Right lobe of liver (tissue), 6 donors: ENCODE data around the gene DHRS13. TPM values are rescaled to one million over a fixed set of nuclear protein-coding genes. Genes with fewer than 3 reads are reported as not detected.

Experiments
- ATAC-seq, 4 donors: fragments of 200-7000 bp; cut with Tn5 transposase; one replicate each; pipeline ENCODE4 v1.9.1; 2020; ENCODE audit warnings: mild to moderate bottlenecking in 4 of 4, moderate library complexity in 4 of 4
- DNase-seq, 3 donors: peaks; one replicate each; pipeline ENCODE4 v3.0.0-alpha.2; 2020
- H3K27ac ChIP-seq, 3 donors: fragments of 200-600 bp; one replicate each; pipeline ENCODE4 v1.8.0; 2022
- H3K27me3 ChIP-seq, 2 donors: fragments of 200-600 bp; one replicate each; pipeline ENCODE4 v1.8.0; 2022
- H3K36me3 ChIP-seq, 4 donors: fragments of 200-600 bp; sonication (generic) in 1 of 4; one replicate each; pipeline versions ENCODE4 v1.5.1 to v1.8.0; 2017 to 2022; ENCODE audit warnings: control low read depth in 1 of 4
- H3K4me1 ChIP-seq, 4 donors: fragments of 200-600 bp; sonication (generic) in 1 of 4; one replicate each; pipeline versions ENCODE4 v1.5.1 to v1.8.0; 2017 to 2022; ENCODE audit warnings: control low read depth in 1 of 4
- H3K4me3 ChIP-seq, 3 donors: fragments of 200-600 bp; one replicate each; pipeline ENCODE4 v1.8.0; 2022
- H3K9me3 ChIP-seq, 4 donors: fragments of 200-600 bp; sonication (generic) in 1 of 4; one replicate each; pipeline versions ENCODE4 v1.5.1 to v1.8.0; 2017 to 2022; ENCODE audit warnings: control low read depth in 1 of 4
- CTCF ChIP-seq, 4 donors: fragments of 200-600 bp in 3 of 4; fragments of 450-650 bp in 1 of 4; IDR thresholded peaks; one replicate each; pipeline versions ENCODE4 v1.5.1 to v1.8.0; 2016 to 2022; ENCODE audit warnings: antibody characterized with exemption in 4 of 4, mild to moderate bottlenecking in 2 of 4
- POLR2A ChIP-seq: fragments of 450-650 bp; IDR thresholded peaks from one replicate; pipeline ENCODE4 v1.6.1; 2017; ENCODE audit warnings: antibody characterized with exemption, mild to moderate bottlenecking
- WGBS: methylation state at CpG from one replicate; pipeline ENCODE4 v1.1.6; 2018; ENCODE audit warnings: low coverage, low lambda C conversion rate; ENCODE audit not compliant: insufficient coverage; ENCODE audit errors: missing lambda C conversion rate; 5-methylcytosine and 5-hydroxymethylcytosine counted together
- intact Hi-C, 2 donors: fragments of 100-400 bp; cut with DNase I; formaldehyde crosslinking; loops; one replicate each; pipeline versions ENCODE4 v1.11.2 to v1.14.1; 2022
- total RNA-seq, 6 experiments: library from RNA; depleted of rRNA in 2 of 6; stranded (reverse); fragments of >200 nt in 2 of 6; fragmentation: NEBNext Ultra II Directional in 3 of 6; extraction: Animal tissue kit (Norgen Biotek cat#: 25700) in 3 of 6; gene quantifications; one replicate each; pipeline versions ENCODE4 v1.1.0 to v1.2.4, GENCODE V29; 2016 to 2023
- donor health status: DM: no; HTN: yes; CAD: no.
- donor health status: DM: no; HTN: no; CAD: no.
- donor health status: DM: no; HTN: no; CAD: no.
- donor health status: DM: no; HTN: yes; CAD: no.
- donor health status: DM: no; HTN: yes; CAD: no.

Gene DHRS13
- total RNA-seq, 6 experiments from 2014 or later: 3.4 to 27.4 (median 8.8) TPM

- no peak overlapping the region for H3K27ac ChIP-seq
- H3K9me3 ChIP-seq: no peaks in the 10 kb centered on the region
- H3K36me3 ChIP-seq: peaks cover 4 to 94% (median 45%) of the 10 kb centered on the region in 4 donors
- 18% methylated on average over 2 of the region's 2 CpGs for WGBS
- no peaks in the 10 kb centered on the region for H3K27me3 ChIP-seq
- intact Hi-C loops: loop anchor here (10.0 kb wide), 2 partner anchors 63 to 163 kb away; partner anchors contain the start of gene ERAL1 (in 1 of the 2)
- no peak overlapping the region for H3K4me3 ChIP-seq
- DNase-seq (no peak), ATAC-seq (peak in 1 of 4 donors; percentile 19)
- TF ChIP-seq POLR2A (no peak), CTCF (IDR thresholded peaks at IDR 0.05) (no peak)
- H3K4me1 ChIP-seq: peaks cover 0 to under 1% (median 0%) of the 10 kb centered on the region in 4 donors
Observed at GRCh38 chr17:28918295-28918694, 15.4 kb upstream of the DHRS13 start.

GRCh38 chr17:28917465-28917864 lies 14.6 kb upstream of the DHRS13 start:
- TF ChIP-seq POLR2A (no peak), CTCF (IDR thresholded peaks at IDR 0.05) (no peak)
- Histone ChIP-seq H3K4me1 (peaks cover 0 to 9% (median 4%) of the 10 kb centered on the region in 4 donors), H3K4me3 (no peak overlapping the region), H3K36me3 (peaks cover 4 to 93% (median 42%) of the 10 kb centered on the region in 4 donors), H3K27ac (no peak overlapping the region), H3K9me3 (no peaks in the 10 kb centered on the region), H3K27me3 (no peaks in the 10 kb centered on the region)
- intact Hi-C loops: loop anchor here (10.0 kb wide), 2 partner anchors 63 to 163 kb away; partner anchors contain the start of gene ERAL1 (in 1 of the 2)
- no peak for DNase-seq
- no CpG with 5 or more reads among the region's 5 CpGs for WGBS
- ATAC-seq: no peak

- ATAC-seq: no peak
- Histone ChIP-seq H3K9me3 (no peaks in the 10 kb centered on the region), H3K27ac (no peak overlapping the region), H3K27me3 (no peaks in the 10 kb centered on the region), H3K4me1 (peaks cover 0 to 13% (median 6%) of the 10 kb centered on the region in 4 donors), H3K4me3 (no peak overlapping the region), H3K36me3 (peaks cover 4 to 93% (median 42%) of the 10 kb centered on the region in 4 donors)
- intact Hi-C loops: loop anchor here (10.0 kb wide), 2 partner anchors 62 to 162 kb away; partner anchors contain the start of gene ERAL1 (in 1 of the 2)
- WGBS: 88% methylated on average over 3 of the region's 12 CpGs
- no peak for DNase-seq
- TF ChIP-seq POLR2A (no peak), CTCF (IDR thresholded peaks at IDR 0.05) (no peak)
Observed at GRCh38 chr17:28917029-28917428, 14.2 kb upstream of the DHRS13 start.

- peaks cover 0 to 18% (median 8%) of the 10 kb centered on the region in 4 donors for H3K4me1 ChIP-seq
- H3K27ac ChIP-seq: no peak overlapping the region
- H3K36me3 ChIP-seq: peaks cover 4 to 92% (median 41%) of the 10 kb centered on the region in 4 donors
- no peak for TF ChIP-seq POLR2A
- peak; percentile 70 to 83 (median 76) for TF ChIP-seq CTCF (IDR thresholded peaks at IDR 0.05)
- ATAC-seq (peak; percentile 60 to 77 (median 69)), DNase-seq (peak in 1 of 3 donors; percentile 48)
- no peak overlapping the region for H3K4me3 ChIP-seq
- H3K27me3 ChIP-seq: no peaks in the 10 kb centered on the region
- WGBS: 11% methylated on average over 5 of the region's 6 CpGs
- H3K9me3 ChIP-seq: no peaks in the 10 kb centered on the region
- intact Hi-C loops: loop anchor here (10.0 kb wide), 2 partner anchors 62 to 162 kb away; partner anchors contain the start of gene ERAL1 (in 1 of the 2)
Observed at GRCh38 chr17:28916302-28916934, 13.5 kb upstream of the DHRS13 start.
